ENCODE results near the gene NSG1. TPM values are rescaled to one million over a fixed set of nuclear protein-coding genes. Genes with fewer than 3 reads are reported as not detected.

NSG1 gene
- not detected in 2 replicates for total RNA-seq (2014; rRNA removed)
- Bru-seq, nascent RNA: not detected
- percentile 1 among the genes with signal in this experiment for BruChase-seq, experiment 1, labeled RNA remaining after a 6-hour chase
- percentile 1 among the genes with signal in this experiment for BruChase-seq, experiment 2, labeled RNA remaining after a 2-hour chase
- long read RNA-seq, partial matches to known transcripts: 0 of 3 reads
- long read RNA-seq, other reads (novel, unspliced or antisense): 3 of 3 reads

- BruUV-seq (replicated peaks): no TSS peak
- no peak for TF ChIP-seq CTCF (conservative IDR thresholded peaks at IDR 0.05; ENCODE audit: low read depth, low read length)
- peak; percentile 49 for TF ChIP-seq EZH2 (IDR thresholded peaks at IDR 0.05; ENCODE audit: low read length, unreplicated experiment)
- TF ChIP-seq EZH2phosphoT487 (IDR thresholded peaks at IDR 0.05; ENCODE audit: borderline replicate concordance, low read length): no peak
- Histone ChIP-seq H3K27ac (ENCODE audit: low read length) (no peak within 1 kb of the TSS), H3K9me3 (ENCODE audit: low read length) (no peaks in the 10 kb centered on the region), H3K4me1 (ENCODE audit: insufficient read depth, low read length) (no peaks in the 10 kb centered on the region), H3K4me3 (ENCODE audit: low read length) (peak within 1 kb of the TSS; percentile 24; the same call in 1 of the 2 replicates), H3F3A (ENCODE audit: low read length, unreplicated experiment) (no peaks in the 10 kb centered on the region), H3K9me2 (replicated peaks; ENCODE audit: low read length) (no peaks in the 10 kb centered on the region), H3K36me3 (ENCODE audit: low read depth, low read length) (no peaks in the 10 kb centered on the region), H3K9ac (ENCODE audit: low read length) (no peak within 1 kb of the TSS), H3K4me2 (ENCODE audit: low read length) (peak within 1 kb of the TSS; percentile 31; the same call in 1 of the 2 replicates), H3K79me2 (ENCODE audit: low read length) (no peaks in the 10 kb centered on the region), H3K27me3 (ENCODE audit: low read length) (peaks cover 42% of the 10 kb centered on the region), H4K20me1 (ENCODE audit: low read length) (no peaks in the 10 kb centered on the region), H2AFZ (ENCODE audit: low read length) (no peak within 1 kb of the TSS)
- peak; percentile 22; the same call in 1 of the 2 replicates for ATAC-seq
- POLR2A ChIA-PET (ENCODE audit: unreplicated experiment): no interaction called here
- DNase-seq: no peak
- CTCF ChIA-PET: no interaction called here
- intact Hi-C loops (cut with micrococcal nuclease): no loop called here
Observed at GRCh38 chr4:4386736-4387392, at the start of gene NSG1. Gene NSG1, plus strand, starts transcription at chr4:4387102. Its CDS starts 528 bp downstream, at chr4:4387630.

- Histone ChIP-seq H3K27me3 (ENCODE audit: low read length) (no peaks in the 10 kb centered on the region), H2AFZ (ENCODE audit: low read length) (no peak overlapping the region), H3K9ac (ENCODE audit: low read length) (no peak overlapping the region), H4K20me1 (ENCODE audit: low read length) (no peaks in the 10 kb centered on the region), H3K79me2 (ENCODE audit: low read length) (no peaks in the 10 kb centered on the region), H3K4me3 (ENCODE audit: low read length) (no peak overlapping the region), H3K9me2 (replicated peaks; ENCODE audit: low read length) (no peaks in the 10 kb centered on the region), H3K9me3 (ENCODE audit: low read length) (no peaks in the 10 kb centered on the region), H3F3A (ENCODE audit: low read length, unreplicated experiment) (no peaks in the 10 kb centered on the region), H3K4me1 (ENCODE audit: insufficient read depth, low read length) (no peaks in the 10 kb centered on the region), H3K4me2 (ENCODE audit: low read length) (no peak overlapping the region), H3K27ac (ENCODE audit: low read length) (no peak overlapping the region), H3K36me3 (ENCODE audit: low read depth, low read length) (no peaks in the 10 kb centered on the region)
- TF ChIP-seq EZH2 (IDR thresholded peaks at IDR 0.05; ENCODE audit: low read length, unreplicated experiment): no peak
- no peak for TF ChIP-seq EZH2phosphoT487 (IDR thresholded peaks at IDR 0.05; ENCODE audit: borderline replicate concordance, low read length)
- no peak for TF ChIP-seq CTCF (conservative IDR thresholded peaks at IDR 0.05; ENCODE audit: low read depth, low read length)
- DNase-seq (no peak), ATAC-seq (no peak)
- ChIA-PET CTCF (no interaction called here), POLR2A (ENCODE audit: unreplicated experiment) (no interaction called here)
- intact Hi-C loops (cut with micrococcal nuclease): no loop called here
- no TSS peak for BruUV-seq (replicated peaks)
Observed at GRCh38 chr4:4338210-4339001, 48.5 kb upstream of the NSG1 start.
